HL-60/S4 (cell line): ENCODE results near the gene TRIM7.
"Not testable (repeated sequence)": the region's sequence is repeated elsewhere in the genome, so short reads cannot be mapped to it uniquely, and the experiment has no call there.

Experiments used
- in situ Hi-C: fragments of 300-500 bp; cut with MboI; formaldehyde crosslinking; loops from 2 replicates; pipeline ENCODE4 v1.14.3; 2022; ENCODE audit warnings: low sequenced_read_pairs

Gene TRIM7

DNA sequence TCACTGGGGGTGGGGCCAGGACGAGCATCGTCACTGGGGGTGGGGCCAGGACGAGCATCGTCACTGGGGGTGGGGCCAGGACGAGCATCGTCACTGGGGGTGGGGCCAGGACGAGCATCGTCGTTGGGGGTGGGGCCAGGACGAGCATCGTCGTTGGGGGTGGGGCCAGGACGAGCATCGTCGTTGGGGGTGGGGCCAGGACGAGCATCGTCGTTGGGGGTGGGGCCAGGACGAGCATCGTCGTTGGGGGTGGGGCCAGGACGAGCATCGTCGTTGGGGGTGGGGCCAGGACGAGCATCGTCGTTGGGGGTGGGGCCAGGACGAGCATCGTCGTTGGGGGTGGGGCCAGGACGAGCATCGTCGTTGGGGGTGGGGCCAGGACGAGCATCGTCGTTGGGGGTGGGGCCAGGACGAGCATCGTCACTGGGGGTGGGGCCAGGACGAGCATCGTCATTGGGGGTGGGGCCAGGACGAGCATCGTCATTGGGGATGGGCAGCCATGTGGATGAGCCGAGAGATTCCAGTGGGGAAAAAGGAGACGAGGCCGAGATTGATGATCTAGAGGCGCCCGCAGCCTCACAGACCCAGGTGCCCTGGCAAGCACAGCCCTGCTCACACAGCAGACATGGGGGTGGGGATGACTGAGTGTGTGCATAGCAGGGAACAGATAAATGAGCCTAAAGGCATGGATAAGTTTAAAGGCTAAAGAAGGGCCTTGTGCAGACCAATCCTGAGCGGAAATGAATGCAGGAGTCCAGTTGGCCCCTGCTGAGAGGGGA lies 44.1 kb downstream of the TRIM7 start:
- in situ Hi-C loops = not testable (repeated sequence)

DNA sequence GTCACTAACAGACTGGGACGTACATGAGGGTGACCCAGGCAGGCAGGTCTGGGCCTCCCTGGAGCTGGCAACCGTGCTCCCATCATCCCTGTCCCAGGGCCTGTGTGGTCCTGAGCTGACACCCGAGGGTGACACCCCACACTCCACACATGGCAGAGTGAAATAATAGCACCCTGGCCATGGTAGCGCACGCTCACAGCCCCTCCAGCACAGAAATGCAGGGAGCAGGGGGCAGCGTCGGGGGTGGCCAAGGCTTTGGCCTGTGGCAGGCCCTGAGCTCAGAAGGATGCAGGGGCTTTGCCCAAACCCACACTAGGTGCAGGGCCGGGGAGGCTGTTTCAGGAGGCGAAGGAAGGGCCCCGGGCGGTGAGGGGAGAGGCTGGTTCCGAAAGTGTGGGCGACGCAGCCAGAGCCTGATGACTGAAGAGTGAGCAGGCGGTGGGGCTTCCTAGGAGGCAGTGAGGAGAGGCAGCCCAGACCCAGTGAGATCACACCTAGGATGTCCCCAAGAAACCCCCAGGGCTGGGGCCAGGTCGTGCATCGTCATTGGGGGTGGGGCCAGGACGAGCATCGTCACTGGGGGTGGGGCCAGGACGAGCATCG lies 44.7 kb downstream of the TRIM7 start:
- in situ Hi-C loops = no loop called here

DNA sequence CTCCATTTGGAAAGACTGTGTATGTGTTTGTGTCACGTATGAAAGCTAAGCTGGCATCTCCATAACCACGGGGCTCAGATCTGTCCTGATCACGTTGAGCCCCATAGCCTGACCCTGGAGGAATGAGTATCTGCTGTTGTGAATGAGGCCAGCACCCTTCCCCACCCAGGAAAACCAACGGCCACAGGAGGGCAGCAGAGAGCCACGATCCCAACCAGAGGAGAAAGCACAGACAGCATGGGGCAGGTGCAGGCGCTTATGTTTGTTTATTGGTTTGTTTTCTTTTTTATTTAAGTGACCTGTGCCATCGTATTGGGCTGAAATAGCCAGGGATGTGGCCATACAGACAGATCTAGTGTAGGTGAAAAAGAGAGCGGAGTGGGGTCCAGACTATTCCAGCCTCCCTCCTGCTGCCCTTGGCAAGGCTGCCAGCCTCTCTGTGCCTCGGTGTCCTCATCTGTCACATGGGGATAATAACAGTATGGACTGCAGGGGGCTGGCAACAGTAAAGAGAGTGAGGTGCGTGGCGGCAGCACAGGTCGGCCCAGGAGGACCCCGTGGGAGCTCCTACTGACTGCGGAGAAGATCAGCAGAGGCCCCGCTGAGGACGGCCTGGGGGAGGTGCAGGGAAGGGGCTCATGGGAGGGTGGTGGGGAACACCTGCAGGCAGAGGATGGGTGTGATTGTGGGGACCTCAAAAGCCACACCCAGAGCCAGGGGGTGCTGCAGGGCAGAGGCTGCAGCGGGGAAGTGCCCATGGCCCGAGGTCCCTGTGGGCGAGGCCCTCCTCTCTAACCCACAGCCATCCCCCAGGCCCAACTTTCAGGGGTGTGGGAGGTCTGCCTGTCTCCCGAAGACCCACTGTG lies 45.5 kb downstream of the TRIM7 start:
- in situ Hi-C loops = no loop called here

DNA sequence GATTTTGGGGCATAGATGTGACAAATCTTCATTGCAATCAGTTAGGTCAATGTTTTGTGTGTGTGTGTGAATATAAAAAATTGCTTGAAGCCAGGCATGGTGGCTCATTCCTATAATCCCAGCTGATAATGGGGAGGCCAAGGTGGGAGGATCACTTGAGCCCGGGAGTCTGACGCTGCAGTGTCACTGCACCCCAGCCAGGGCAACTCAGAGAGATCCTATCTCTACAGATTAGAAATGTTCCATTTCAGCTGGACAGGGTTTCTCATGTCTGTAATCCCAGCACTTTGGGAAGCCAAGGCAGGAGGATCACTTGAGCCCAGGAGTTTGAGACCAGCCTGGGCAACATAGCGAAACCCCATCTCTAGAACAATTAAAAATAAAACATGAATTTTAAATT lies 46.1 kb downstream of the TRIM7 start:
- in situ Hi-C loops = no loop called here

DNA sequence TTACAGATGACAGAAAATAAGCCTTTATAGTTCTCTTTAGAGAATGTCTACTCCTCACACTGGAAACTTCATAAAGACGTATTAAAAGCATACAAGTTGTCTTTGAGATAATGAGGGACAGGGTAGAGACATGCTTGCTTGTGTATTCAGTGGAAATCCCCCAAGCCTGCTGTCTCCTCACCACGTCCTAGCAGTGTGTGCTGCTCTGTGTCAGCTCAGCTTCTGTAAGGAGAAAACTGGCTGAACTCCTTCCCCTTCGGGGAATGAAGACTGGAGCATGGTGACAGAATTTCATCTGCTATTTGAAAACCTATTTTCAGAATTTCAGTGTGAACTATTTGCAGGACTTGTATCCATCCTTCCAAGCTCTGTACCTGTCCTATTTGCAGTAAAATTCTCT lies 48.2 kb downstream of the TRIM7 start:
- in situ Hi-C loops = no loop called here

DNA sequence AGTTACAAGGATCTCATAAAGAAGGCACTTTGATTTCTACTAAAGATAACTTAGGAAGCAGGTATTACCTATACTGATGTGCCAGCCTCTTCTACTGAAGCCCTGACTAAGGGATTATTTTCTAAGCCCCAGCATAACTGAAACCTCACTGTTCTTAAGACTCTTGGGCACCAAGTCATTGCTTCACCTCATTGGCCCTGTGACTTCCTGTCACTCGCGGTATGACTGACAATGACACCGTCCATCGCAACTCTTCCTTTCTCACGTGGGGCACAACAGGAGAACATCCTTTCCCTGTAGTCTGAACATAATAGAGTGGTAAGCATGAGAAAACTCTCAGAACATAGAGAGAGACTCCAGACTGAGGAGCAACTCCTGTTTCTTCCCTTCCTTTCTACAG lies 51.2 kb downstream of the TRIM7 start:
- in situ Hi-C loops = no loop called here

DNA sequence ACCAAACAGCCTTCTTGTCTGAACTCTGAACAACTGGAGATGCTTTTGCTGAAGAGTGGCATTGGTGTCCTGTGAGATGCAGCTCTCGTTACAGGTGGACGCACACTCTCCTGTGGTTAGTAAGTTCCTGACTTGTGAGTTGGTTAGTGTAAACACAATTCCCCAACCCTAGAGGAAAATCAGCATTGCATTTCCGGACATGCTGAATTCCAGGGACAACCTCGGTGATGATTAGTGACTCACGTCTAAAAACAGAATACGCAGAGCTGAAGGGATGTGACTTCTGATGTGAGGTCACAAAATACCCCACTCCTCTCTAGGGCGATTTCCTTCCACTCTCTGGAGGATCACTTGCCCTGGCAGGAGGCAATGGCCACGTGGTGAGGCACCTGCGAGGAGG lies 52.6 kb downstream of the TRIM7 start:
- in situ Hi-C loops = no loop called here

DNA sequence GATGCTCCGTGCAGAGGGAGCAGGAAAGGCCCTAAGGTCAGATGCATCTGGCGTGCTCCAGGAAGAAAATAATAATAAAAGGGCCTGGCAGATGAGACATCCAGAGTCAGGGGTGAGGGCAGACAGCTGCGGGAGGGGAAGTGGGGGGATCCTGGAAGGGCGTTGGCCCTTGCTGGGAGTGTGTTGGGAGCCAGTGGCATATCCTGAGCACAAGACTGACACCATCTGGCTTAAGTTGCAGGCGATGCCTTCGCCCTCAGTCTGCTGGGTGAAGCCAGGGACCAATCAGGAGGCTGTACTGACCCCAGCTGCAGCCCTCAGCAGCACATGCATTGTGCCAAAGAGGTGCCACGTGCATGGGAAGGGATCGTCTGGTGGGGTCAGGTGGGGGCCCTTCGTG lies 53.9 kb downstream of the TRIM7 start:
- in situ Hi-C loops = no loop called here

DNA sequence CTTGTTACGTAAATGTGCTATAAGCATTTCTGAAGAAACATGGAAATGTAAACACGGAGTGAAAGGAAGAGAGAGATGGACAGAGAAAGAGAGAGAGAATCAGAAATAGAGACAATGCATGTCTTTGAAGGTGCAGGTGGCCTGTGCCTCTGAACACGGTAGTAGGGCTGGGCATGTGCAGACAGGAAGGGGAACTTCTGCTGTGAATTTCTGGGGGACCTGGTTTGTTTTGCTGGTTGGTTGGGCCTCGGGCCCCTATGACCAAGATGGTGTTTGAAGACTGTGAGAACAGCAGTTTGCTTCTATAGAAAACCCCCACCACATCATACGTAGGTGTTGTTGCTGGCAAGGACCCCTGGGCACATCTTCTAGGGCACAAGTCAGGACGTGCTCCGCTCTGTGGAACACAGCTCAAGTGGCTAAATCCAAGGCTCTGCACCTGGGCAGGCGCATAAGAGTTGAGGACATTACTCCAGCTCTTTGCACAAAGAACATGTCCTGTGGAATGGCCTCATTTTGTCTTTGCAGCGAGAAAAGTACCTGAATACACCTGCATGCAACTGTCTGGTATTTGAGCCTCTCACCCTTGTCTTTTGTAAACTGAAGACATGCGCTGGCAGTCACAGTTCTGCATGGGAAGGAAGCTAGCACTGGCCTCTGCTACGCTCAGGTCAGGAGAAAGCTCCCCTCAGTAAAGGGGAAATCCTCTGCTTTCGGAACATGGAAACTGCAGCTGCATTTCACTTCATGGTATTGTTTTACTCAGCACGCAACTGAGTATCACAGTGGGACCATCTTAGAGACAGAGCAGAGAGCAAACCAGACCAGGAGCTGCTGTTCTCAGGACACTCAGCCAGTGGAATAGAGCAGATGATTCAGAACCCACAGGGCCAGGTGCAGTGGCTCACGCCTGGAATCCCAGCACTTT lies 54.9 kb downstream of the TRIM7 start:
- in situ Hi-C loops = no loop called here

DNA sequence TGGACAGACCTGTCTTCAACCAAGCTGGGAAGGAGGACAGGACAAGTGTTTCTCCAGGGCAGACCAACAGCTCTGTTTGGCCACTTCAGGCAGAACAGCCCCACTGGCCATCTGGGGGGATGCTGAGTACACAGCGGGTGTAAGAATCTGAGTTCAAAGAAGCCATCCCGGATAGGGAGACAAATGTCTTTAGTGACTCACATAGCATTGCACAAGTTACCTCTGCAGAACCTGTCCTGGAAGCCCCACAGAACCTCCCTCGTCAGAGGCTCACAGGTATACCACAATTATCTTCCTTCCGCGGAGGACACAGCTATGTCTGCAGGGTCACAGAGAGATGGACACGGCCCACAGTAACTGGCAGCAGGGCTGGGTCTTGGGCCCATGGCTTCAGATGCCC lies 55.6 kb downstream of the TRIM7 start:
- in situ Hi-C loops = no loop called here

DNA sequence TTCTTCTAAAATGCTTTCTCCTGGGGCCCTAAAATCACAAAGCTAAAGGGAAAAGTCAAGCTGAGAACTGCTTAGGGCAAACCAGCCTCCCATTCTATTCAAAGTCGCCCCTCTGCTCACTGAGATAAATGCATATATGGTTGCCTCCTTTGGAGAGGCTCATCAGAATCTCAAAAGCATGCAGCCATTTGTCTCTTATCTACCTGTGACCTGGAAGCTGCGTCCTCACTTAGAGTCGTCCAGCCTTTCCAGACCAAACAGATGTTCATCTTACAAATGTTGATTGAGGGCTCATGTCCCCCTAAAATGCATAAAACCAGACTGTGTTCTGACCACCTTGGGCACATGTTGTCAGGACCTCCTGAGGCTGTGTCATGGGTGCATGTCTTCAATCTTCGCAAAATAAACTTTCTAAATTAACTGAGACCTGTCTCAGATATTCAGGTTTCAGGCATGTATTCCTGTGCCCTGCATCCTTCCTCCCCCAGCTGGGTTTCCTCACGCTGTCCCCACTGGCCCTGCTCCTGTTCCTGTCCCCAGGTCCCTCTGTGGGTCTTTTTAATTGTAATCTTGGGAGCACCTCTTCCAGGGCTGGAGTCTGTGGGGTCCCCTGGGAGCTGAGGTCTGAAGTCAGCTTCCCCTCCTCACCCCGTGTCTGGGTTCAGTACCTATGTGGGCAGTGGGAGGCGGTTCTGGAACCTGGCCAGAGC lies 57.9 kb downstream of the TRIM7 start, which contains the start of gene OR2V2:
Gene OR2V2 (plus strand): TSS at position 660 of the 710 bp plus-strand sequence. CDS start 7,357 bp downstream, outside the sequence.
- in situ Hi-C loops = not testable (repeated sequence)

DNA sequence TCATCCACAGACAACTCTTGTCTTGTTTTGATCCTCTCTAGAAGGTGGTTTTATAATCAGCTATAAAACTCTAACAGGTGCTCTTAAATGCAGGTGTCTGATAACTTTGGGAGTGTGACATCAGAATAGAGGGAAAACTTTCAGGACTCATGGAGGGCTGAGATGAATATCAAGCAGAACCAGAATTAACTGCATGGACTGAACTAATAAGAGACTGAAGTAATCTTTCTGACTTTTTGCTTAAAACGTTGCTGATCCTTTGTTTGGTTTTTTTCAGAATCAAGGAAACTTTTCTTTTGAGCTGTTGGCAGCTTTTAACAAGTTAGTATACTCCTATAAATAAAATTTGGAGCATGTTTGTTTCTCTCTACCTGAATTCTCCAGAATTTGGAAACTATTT lies 59.9 kb downstream of the TRIM7 start:
- in situ Hi-C loops = no loop called here
